ENCODE data around the gene TLE1.

DNA sequence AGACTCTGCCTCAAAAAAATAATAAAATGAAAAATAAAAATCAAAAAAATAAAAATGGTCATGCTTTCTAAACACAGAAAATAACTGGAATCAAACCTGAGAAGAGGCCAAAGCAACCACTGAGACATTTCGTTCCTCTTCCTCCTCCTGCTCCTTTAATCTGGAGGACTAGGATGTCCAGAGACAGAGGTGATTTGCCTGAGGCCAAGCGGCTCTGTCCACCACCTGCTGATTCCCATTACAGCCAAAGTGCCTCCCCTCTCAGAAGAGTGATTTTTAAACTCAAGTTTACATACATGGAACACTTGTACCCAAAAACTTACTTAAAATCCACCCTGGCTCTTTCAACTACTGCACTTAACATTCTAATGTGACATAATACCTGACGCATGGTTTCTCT, 65.6 kb downstream of the TLE1 start:
- TF ChIP-seq, protein P1, sequence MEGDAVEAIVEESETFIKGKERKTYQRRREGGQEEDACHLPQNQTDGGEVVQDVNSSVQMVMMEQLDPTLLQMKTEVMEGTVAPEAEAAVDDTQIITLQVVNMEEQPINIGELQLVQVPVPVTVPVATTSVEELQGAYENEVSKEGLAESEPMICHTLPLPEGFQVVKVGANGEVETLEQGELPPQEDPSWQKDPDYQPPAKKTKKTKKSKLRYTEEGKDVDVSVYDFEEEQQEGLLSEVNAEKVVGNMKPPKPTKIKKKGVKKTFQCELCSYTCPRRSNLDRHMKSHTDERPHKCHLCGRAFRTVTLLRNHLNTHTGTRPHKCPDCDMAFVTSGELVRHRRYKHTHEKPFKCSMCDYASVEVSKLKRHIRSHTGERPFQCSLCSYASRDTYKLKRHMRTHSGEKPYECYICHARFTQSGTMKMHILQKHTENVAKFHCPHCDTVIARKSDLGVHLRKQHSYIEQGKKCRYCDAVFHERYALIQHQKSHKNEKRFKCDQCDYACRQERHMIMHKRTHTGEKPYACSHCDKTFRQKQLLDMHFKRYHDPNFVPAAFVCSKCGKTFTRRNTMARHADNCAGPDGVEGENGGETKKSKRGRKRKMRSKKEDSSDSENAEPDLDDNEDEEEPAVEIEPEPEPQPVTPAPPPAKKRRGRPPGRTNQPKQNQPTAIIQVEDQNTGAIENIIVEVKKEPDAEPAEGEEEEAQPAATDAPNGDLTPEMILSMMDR (conservative IDR thresholded peaks at IDR 0.05; ENCODE audit: low read depth, low read length) = no peak
- TF ChIP-seq CEBPB (IDR thresholded peaks at IDR 0.05; ENCODE audit: low read depth, low read length) = no peak
- TF ChIP-seq, protein P2, sequence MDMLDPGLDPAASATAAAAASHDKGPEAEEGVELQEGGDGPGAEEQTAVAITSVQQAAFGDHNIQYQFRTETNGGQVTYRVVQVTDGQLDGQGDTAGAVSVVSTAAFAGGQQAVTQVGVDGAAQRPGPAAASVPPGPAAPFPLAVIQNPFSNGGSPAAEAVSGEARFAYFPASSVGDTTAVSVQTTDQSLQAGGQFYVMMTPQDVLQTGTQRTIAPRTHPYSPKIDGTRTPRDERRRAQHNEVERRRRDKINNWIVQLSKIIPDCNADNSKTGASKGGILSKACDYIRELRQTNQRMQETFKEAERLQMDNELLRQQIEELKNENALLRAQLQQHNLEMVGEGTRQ (IDR thresholded peaks at IDR 0.05; ENCODE audit: low read depth, low read length) = no peak
- no peak for TF ChIP-seq RAD21 (IDR thresholded peaks at IDR 0.05; ENCODE audit: low read length)
- no peak for TF ChIP-seq CHD1 (IDR thresholded peaks at IDR 0.05; ENCODE audit: low read depth, low read length)
- TF ChIP-seq NFE2L2 (IDR thresholded peaks at IDR 0.05; ENCODE audit: low read depth, low read length) = no peak
- TF ChIP-seq BHLHE40 (IDR thresholded peaks at IDR 0.05; ENCODE audit: low read depth, low read length) = no peak
- TF ChIP-seq POLR2A (IDR thresholded peaks at IDR 0.05; ENCODE audit: low read depth, low read length) = no peak

Data from IMR-90 (cell line).